BLaER1 (cell line): ENCODE data around the gene OCLN.
"Not testable (repeated sequence)": the region's sequence is repeated elsewhere in the genome, so short reads cannot be mapped to it uniquely, and the experiment has no call there.

ENCODE experiments used
- H3K27ac ChIP-seq: shearing (Covaris generic); formaldehyde crosslinking; 2 replicates; pipeline ENCODE4 v1.8.1; 2022
- H3K27me3 ChIP-seq: shearing (Covaris generic); formaldehyde crosslinking; 2 replicates; pipeline ENCODE4 v1.8.1; 2022
- H3K36me3 ChIP-seq: shearing (Covaris generic); formaldehyde crosslinking; 2 replicates; pipeline ENCODE4 v1.8.1; 2022
- H3K4me1 ChIP-seq: shearing (Covaris generic); formaldehyde crosslinking; 2 replicates; pipeline ENCODE4 v1.8.1; 2022
- H3K4me2 ChIP-seq: shearing (Covaris generic); formaldehyde crosslinking; 2 replicates; pipeline ENCODE4 v1.8.1; 2022
- H3K4me3 ChIP-seq: shearing (Covaris generic); formaldehyde crosslinking; 2 replicates; pipeline ENCODE4 v1.8.1; 2022
- H3K9ac ChIP-seq: shearing (Covaris generic); formaldehyde crosslinking; 2 replicates; pipeline ENCODE4 v1.8.1; 2022
- H3K9me3 ChIP-seq: shearing (Covaris generic); formaldehyde crosslinking; 2 replicates; pipeline ENCODE4 v1.8.1; 2022
- H4K20me1 ChIP-seq: shearing (Covaris generic); formaldehyde crosslinking; 2 replicates; pipeline ENCODE4 v1.8.1; 2022
- Cebpa-rat ChIP-seq: shearing (Covaris generic); IDR thresholded peaks from 2 replicates; pipeline ENCODE4 v1.8.1; 2022

The OCLN gene

GRCh38 chr5:69526660-69527059, 34.1 kb downstream of the OCLN start:
- no peak overlapping the region for H3K4me3 ChIP-seq
- H3K36me3 ChIP-seq = no peaks in the 10 kb centered on the region
- no peak overlapping the region for H3K27ac ChIP-seq
- no peaks in the 10 kb centered on the region for H4K20me1 ChIP-seq
- no peak overlapping the region for H3K4me2 ChIP-seq
- TF ChIP-seq Cebpa-rat = no peak
- H3K27me3 ChIP-seq = no peaks in the 10 kb centered on the region
- no peak overlapping the region for H3K9ac ChIP-seq
- H3K4me1 ChIP-seq = no peaks in the 10 kb centered on the region
- no peaks in the 10 kb centered on the region for H3K9me3 ChIP-seq

GRCh38 chr5:69527128-69527770, 34.7 kb downstream of the OCLN start:
- no peak for TF ChIP-seq Cebpa-rat
- H3K27me3 ChIP-seq = no peaks in the 10 kb centered on the region
- H3K4me3 ChIP-seq = no peak overlapping the region
- H3K4me2 ChIP-seq = no peak overlapping the region
- no peak overlapping the region for H3K9ac ChIP-seq
- no peaks in the 10 kb centered on the region for H4K20me1 ChIP-seq
- no peaks in the 10 kb centered on the region for H3K9me3 ChIP-seq
- H3K4me1 ChIP-seq = no peaks in the 10 kb centered on the region
- H3K27ac ChIP-seq = no peak overlapping the region
- no peaks in the 10 kb centered on the region for H3K36me3 ChIP-seq

DNA sequence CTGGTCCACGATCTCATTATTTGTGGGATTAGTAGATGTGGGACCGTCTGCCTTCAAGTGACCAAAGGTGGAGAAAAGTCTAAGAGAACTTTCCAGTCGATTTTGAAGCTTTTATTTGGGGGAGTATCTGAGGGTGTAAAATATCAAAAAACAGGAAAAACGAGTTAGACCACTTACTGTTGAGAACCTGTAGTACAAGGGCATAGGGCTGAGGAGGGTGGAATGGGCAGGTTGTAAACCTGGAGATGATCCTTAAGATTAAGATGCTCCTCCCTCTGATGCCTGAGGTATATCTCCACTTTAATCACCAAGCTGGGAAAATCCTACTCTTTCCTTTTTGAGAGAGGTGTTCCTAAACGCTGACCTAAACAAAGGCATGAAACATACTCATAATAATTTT, 35.4 kb downstream of the OCLN start:
- Histone ChIP-seq H4K20me1 (no peaks in the 10 kb centered on the region), H3K27me3 (no peaks in the 10 kb centered on the region), H3K4me3 (no peak overlapping the region), H3K9ac (no peak overlapping the region), H3K36me3 (no peaks in the 10 kb centered on the region), H3K4me1 (no peaks in the 10 kb centered on the region), H3K4me2 (no peak overlapping the region), H3K27ac (no peak overlapping the region), H3K9me3 (no peaks in the 10 kb centered on the region)
- TF ChIP-seq Cebpa-rat = no peak

DNA sequence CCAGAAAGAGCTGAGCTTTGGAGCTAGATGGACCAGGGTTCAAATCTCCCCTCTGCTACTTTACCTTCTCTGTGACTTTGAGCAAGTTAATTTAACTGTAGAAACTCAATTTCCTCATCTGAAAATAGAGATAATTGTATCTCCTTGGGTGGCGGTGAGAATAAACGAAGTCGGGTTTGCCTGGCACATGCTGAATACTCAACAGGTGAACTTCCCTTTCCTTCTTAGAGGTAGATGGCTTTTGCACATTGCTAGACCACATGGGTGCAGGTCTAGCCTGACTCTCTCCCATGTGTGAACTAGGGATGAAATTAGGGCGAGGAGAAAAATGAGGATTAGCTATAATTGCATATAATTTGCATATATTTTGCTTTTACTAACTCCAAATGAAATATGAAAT, 36.0 kb downstream of the OCLN start:
- Histone ChIP-seq H3K9ac (no peak overlapping the region), H3K27me3 (no peaks in the 10 kb centered on the region), H3K4me1 (no peaks in the 10 kb centered on the region), H3K9me3 (no peaks in the 10 kb centered on the region), H4K20me1 (no peaks in the 10 kb centered on the region), H3K27ac (no peak overlapping the region), H3K4me2 (no peak overlapping the region), H3K36me3 (no peaks in the 10 kb centered on the region), H3K4me3 (no peak overlapping the region)
- no peak for TF ChIP-seq Cebpa-rat

DNA sequence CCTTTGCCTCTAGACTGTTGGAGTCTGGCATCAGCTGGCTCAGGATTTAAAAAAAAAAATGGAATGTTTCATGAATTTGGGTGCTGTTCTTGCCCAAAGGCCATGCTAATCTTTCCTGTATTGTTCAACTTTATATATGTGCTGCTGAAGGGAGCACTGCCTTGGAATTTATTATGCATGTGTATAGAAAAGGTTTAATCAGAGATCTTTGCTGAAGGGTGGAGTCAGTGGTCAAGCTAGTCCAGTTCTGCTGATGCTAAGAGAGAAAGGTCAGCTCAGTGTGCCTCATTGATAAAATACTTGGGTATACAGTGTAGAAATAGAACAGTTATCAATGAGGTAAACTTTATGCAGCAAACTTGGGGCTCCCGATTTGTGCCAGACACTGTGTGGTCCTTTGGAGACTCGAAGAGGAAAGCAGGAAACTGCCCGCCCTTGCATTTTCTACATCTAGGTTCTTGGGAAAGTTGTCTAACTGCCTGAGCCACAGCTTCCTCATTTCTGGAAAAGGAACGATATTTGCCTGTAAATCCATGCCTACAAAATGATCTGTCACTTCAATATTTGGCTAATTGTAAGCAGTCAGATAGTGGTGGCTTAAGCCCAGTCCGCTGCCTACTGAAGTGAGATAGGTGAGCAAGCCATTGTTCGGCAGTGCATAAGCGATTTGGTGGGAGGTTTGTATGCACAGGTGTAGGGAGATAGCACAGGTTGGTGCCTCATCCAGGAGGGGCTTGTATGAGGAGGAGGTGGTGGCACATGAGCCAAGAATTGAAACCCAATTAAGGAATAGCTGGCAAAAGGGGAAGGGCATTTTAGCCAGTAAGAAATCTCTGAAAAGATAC, 38.2 kb downstream of the OCLN start:
- H3K4me3 ChIP-seq = no peak overlapping the region
- no peak overlapping the region for H3K27ac ChIP-seq
- H3K9ac ChIP-seq = no peak overlapping the region
- no peak for TF ChIP-seq Cebpa-rat
- H3K27me3 ChIP-seq = no peaks in the 10 kb centered on the region
- H3K4me2 ChIP-seq = no peak overlapping the region
- H3K9me3 ChIP-seq = no peaks in the 10 kb centered on the region
- H4K20me1 ChIP-seq = no peaks in the 10 kb centered on the region
- H3K4me1 ChIP-seq = no peaks in the 10 kb centered on the region
- no peaks in the 10 kb centered on the region for H3K36me3 ChIP-seq

GRCh38 chr5:69531406-69531801, 38.8 kb downstream of the OCLN start:
- H3K9me3 ChIP-seq = no peaks in the 10 kb centered on the region
- TF ChIP-seq Cebpa-rat = no peak
- H3K36me3 ChIP-seq = no peaks in the 10 kb centered on the region
- H3K4me2 ChIP-seq = no peak overlapping the region
- no peaks in the 10 kb centered on the region for H3K27me3 ChIP-seq
- H4K20me1 ChIP-seq = no peaks in the 10 kb centered on the region
- no peak overlapping the region for H3K4me3 ChIP-seq
- H3K4me1 ChIP-seq = no peaks in the 10 kb centered on the region
- no peak overlapping the region for H3K27ac ChIP-seq
- H3K9ac ChIP-seq = no peak overlapping the region

GRCh38 chr5:69537911-69538310, 45.3 kb downstream of the OCLN start:
- H3K9me3 ChIP-seq, H3K4me2 ChIP-seq, H4K20me1 ChIP-seq, H3K27me3 ChIP-seq, H3K27ac ChIP-seq, H3K36me3 ChIP-seq, H3K9ac ChIP-seq, H3K4me1 ChIP-seq, H3K4me3 ChIP-seq: not testable (repeated sequence)

DNA sequence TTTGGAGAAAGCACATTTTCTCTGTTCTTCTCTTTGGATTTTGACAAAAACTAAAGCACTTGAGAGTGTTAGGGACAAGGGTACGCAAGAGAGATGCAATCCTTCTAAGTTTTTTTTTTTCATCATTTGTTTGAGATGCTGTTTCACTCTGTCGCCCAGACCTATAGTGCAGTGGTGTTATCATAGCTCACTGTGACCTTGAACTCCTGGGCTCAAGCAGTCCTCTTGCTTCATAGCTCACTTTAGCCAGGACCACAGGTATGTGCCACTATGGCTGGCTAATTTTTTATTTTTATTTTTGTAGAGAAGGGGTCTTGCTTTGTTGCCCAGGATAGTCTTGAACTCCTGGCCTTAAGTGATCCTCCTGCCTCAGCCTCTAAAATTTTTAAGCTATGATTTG, 46.1 kb downstream of the OCLN start:
- not testable (repeated sequence) for H3K9me3 ChIP-seq, H3K4me3 ChIP-seq, H3K36me3 ChIP-seq, H3K9ac ChIP-seq, H3K4me2 ChIP-seq, H3K27ac ChIP-seq, H3K27me3 ChIP-seq, H3K4me1 ChIP-seq, H4K20me1 ChIP-seq

- H3K9me3 ChIP-seq, H3K4me2 ChIP-seq, H3K27ac ChIP-seq, H3K36me3 ChIP-seq, H3K9ac ChIP-seq, H3K4me3 ChIP-seq, H3K27me3 ChIP-seq, H4K20me1 ChIP-seq, H3K4me1 ChIP-seq: not testable (repeated sequence)
Observed at GRCh38 chr5:69541347-69541746, 48.8 kb downstream of the OCLN start.

- not testable (repeated sequence) for H4K20me1 ChIP-seq, H3K4me3 ChIP-seq, H3K9ac ChIP-seq, H3K4me1 ChIP-seq, H3K9me3 ChIP-seq, H3K4me2 ChIP-seq, H3K27ac ChIP-seq, H3K27me3 ChIP-seq, H3K36me3 ChIP-seq
Observed at GRCh38 chr5:69542838-69543618, 50.4 kb downstream of the OCLN start.

DNA sequence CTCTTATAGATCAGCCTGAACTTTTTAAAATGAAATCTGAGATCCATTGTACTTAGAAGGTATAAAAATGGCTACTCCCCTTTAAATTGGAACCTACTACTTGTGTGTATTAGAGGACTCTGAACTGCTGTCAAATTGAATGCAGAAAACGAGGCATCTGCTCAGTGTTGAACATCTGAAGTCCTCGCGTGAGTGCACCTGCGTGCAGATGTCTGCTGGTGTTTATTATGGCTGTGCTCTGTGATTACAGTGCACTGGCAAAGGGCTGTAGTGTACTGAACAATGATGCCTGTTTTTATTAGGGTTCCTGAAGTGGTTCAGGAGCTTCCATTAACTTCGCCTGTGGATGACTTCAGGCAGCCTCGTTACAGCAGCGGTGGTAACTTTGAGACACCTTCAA, 52.0 kb downstream of the OCLN start:
- not testable (repeated sequence) for H3K27me3 ChIP-seq, H3K9me3 ChIP-seq, H3K4me2 ChIP-seq, H4K20me1 ChIP-seq, H3K4me1 ChIP-seq, H3K27ac ChIP-seq, H3K36me3 ChIP-seq, H3K9ac ChIP-seq, H3K4me3 ChIP-seq

GRCh38 chr5:69559908-69560330, 67.3 kb downstream of the OCLN start, which contains the start of gene GTF2H2C:
Gene GTF2H2C (plus strand): TSS chr5:69560191. CDS start chr5:69565133, 4,942 bp downstream.
- not testable (repeated sequence) for H3K27ac ChIP-seq, H3K9me3 ChIP-seq

GRCh38 chr5:69560587-69561431, 68.2 kb downstream of the OCLN start:
- H3K9me3 ChIP-seq, H3K4me1 ChIP-seq, H4K20me1 ChIP-seq, H3K27me3 ChIP-seq, H3K27ac ChIP-seq, H3K36me3 ChIP-seq, H3K9ac ChIP-seq: not testable (repeated sequence)
- Histone ChIP-seq H3K4me2 (peak overlapping the region; percentile 69), H3K4me3 (peak overlapping the region; percentile 57)

More at GRCh38 chr5:69559908-69560330, 67.3 kb downstream of the OCLN start, which contains the start of gene GTF2H2C:
- not testable (repeated sequence) for H4K20me1 ChIP-seq, H3K4me1 ChIP-seq, H3K9ac ChIP-seq, H3K27me3 ChIP-seq, H3K36me3 ChIP-seq
- H3K4me3 ChIP-seq = peak within 1 kb of the TSS; percentile 61
- H3K4me2 ChIP-seq = peak within 1 kb of the TSS; percentile 69
